GM18526 (cell line): ENCODE results near the gene MGST2.

ENCODE experiments used
- POLR2A ChIP-seq: IDR thresholded peaks from 3 replicates; pipeline ENCODE4 v1.6.1; 2011; ENCODE audit not compliant: insufficient read length; ENCODE audit errors: extremely low read depth

The MGST2 gene

DNA sequence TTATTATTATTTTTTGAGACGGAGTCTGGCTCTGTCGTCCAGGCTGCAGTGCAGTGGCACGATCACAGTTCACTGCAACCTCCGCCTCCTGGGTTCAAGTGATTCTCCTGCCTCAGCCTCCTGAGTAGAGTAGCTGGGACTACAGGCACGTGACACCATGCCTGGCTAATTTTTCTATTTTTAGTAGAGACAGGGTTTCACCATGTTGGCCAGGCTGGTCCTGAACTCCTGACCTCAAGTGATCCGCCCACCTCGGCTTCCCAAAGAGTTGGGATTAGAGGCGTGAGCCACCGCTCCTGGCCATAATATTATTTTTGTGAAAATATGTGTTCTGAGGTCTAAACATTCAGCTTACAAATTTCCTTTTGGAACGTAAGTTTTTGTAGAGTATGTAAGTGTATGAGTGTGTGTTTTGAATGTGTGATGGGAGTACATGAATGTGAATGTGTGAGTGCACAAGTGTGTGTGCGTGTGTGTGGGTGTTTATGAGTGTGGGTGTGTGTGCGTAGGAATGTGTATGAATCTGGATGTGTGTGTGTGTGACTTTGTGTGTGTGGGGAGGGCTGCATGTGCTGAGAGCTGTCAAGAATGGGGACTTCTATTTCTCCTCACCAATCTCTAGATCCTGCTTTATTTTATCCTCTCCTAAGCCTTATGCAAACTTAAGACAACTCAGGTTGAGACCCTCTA lies 5.7 kb upstream of the MGST2 start:
- no peak for TF ChIP-seq POLR2A

DNA sequence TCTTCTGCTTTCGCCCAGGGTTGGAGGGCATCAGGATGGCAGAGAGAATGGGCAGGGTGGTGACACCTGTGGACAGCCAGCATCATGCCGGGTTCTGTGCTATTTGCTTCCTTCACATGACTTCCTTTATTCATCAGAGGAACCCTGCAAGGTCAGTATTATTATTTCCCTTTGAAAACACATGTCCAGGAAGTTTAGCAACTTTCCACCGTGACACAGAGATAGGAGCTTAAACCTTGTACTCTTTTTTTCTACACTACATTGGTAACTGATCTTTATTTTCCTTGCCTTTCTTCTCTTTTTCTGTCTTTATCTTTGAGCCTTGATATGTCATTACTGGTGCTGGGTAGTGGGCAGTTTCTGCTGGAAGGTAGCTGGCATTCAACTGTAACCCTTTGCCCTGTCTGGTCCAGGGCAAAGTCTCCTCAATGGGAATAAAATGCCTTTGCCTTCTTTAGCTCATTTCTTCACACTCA lies 5.0 kb upstream of the MGST2 start:
- no peak for TF ChIP-seq POLR2A

DNA sequence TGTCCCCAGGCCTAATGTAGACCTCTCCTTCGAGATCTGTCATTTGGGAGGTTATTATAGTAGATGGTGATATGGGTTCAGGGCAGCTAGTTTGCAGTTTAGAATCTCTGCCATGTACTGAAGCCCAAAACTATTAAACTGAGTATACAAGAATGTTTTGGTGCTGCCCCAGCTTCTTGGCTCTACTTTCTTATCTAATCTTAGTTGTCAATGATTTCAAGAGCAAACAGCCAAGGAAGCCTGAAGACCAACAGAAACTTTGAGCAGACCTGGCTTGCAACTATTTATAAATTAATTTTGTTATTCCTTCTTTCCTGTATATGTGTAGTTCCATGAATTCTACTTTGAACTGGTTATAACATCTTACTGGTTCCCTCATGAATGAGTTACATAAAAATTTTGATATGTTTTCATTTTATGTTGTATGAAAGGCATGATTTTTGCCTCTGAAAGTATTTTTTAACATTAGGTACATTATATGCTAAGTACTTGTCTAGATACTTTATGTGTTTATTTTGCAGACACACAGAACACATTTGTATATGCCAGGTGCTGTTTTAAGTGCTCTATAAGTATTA lies 2.0 kb upstream of the MGST2 start:
- TF ChIP-seq POLR2A = no peak

DNA sequence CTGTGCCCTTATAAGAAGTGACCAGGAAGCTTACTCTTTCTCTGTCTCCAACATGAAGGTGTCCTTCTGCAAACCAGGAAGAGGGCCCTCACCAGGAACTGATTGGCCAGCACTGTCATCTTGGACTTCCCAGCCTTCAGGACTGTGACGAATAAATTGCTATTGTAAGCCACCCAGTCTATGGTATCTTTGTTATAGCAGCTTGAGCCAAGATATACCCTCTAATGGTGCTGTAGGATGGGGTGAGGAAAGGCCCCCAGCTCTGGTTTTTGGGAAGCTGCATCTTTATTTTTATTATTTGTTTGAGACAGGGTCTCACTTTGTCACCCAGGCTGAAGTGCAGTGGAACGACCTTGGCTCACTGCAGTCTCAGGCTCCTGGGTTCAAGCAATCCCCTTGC lies 1.2 kb upstream of the MGST2 start:
- TF ChIP-seq POLR2A = no peak

DNA sequence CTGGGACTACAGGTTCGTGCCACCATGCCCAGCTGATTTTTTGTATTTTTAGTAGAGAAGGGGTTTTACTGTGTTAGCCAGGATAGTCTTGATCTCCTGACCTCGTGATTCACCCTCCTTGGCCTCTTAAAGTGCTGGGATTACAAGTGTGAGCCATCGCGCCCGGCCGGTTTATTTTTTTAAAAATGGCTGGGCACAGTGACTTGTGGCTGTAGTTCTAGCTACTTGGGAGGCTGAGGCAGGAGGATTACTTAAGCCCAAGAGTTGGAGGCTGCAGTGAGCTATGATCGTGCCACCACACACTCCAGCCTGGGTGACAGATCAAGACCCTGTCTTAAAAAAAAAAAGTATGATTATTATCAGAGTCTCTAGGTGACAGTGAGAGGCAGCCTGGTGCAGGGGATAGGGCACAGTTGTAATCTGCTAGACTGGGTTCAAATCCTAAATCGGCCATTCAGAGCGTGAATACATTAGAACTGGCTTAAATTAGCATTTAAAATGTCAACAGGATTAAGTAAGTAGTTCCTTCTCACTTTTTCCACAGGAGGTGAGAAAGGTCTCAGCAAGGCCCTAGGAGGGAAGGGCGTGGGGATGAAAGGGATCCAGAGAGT lies 435 bp upstream of the MGST2 start:
- TF ChIP-seq POLR2A = no peak

DNA sequence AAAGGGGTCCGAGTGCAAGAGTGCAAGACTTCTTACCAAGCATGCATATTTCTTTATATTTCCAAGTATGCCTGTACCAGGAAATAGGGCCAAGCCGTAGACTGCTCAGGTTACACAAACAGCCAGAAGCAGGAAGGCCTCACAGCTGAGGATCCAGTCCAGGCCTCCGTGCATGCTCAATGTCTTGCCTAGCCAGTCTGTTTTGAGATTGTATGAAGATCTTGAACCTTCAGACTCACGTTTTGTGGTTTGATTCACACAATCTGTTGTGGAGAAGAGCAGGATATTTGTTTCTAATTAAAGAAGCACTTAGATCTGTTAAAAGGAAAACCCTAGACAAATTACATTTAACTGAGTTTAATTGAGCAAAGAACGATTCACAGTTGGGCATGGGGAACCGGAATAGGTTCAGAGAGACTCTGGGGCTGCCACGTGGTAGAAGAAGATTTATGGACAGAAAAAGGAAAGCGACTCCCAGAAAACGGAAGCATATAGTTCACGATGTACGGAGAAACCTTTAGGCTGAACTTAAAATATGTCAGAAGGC lies 1.2 kb downstream of the MGST2 start:
- TF ChIP-seq POLR2A = no peak

DNA sequence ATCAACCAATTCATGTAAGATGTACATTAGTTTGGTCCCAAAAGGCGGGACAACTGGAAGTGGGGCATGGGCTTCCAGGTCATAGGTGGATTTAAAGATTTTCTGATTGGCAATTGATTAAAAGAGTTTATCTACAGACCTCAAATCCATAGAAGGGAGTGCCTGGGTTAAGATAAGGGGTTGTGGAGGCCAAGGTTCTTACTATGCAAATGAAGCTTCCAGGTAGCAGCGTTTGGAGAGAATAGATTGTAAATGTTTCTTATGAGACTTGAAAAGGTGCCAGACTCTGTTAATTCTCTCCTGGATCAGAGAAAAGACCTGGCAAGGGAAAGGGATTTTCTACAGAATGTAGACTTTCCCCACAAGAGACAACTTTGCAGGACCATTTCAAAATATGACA lies 2.4 kb downstream of the MGST2 start:
- TF ChIP-seq POLR2A = no peak

DNA sequence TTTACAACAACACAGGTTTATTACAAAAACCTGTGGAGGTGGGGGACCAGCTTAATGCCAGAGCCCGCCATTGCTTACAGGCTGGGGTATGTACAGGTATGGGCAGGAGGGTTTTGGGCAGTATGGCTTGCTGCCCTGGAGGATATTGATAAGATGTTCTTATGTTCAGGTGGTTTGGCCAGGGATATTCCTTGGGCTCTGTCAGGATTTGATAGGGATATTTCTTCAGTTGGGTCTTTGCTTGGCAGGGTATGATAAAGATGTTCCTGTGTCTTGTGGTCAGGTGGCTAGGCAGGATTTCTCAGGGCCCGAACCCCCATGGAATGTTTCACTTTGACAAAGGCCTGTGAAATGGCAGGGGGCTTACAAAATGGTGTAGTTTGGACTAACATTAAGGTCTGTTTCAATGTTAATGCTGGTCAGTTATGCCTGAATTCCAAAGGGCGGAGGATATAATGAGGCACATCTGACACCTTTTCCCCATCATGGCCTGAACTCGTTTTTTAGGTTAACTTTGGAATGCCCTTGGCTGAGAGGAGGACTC lies 3.1 kb downstream of the MGST2 start:
- TF ChIP-seq POLR2A = no peak

DNA sequence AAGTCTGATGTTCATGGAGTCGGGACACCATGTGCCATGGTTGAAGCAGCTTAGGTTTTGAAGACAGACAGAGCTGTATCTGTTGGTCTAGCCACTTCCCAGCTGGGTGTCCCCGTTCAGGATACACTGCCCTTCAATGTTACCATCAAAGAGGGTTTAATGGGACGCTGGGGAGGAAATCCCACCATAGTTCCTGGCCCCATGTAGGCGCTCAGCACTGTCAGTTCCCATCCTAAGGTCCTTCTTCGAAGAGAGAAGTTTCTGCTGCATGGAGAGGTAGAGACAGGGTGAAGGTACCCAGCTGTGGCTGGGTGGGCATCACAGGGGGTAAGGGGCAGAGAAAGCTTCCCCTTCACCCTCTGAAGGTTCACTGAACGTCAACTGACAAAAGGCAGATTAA lies 3.7 kb downstream of the MGST2 start:
- TF ChIP-seq POLR2A = no peak

DNA sequence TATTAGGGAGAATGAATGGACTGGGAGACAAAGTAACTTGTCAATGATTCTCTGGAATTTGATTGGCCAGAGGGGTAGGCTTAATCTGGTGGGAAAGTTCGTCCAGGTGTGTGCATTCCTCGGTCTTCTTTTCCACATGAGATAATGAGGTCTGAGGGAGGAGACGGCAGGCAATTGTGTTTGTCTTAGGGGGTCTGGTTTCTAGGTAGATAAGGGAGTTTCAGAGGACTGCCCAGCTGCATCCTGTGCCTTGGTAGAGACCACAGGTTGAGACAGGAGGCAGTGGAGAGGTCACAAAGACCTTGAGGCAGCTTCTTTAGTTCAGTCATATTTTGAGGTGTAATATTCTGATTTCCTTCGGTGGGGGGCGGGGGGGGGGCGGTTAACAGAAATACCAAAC lies 4.3 kb downstream of the MGST2 start:
- TF ChIP-seq POLR2A = no peak

DNA sequence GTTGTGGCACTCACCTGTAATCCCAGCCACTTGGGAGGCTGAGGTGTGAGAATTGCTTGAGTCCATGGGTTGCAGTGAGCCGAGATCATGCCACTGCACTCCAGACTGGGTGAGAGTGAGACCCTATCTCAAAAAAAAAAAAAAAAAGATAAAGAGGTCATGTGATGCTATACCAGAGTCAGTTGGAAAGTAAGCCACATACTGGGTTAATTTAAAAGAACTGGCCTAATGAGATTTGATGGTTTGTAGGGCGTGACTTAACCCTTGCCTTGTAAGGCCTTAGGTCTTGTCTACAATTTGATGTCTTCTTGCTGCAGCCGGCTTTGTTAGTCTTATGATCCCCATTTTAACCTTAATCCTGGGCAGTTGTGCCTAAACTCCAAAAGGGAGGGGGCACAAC lies 5.2 kb downstream of the MGST2 start:
- TF ChIP-seq POLR2A = no peak

DNA sequence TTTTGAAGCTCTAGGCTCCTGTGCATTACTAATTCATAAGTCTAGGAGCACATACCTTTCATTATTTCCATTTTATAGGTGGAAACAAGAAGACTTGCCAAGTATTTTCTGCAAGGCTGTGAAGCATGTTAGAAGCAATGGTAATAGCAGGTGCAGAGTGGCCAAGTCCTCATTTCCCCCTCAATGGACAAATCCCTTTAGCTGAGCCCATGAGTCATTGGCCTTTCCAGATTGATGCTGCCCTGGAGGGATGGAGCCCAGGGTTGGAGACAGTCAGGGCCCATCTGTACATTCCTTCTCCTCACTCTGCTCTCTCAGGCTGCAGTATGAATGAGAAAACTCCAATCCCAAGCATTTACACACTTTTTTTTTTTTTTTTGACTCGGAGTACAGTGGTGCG lies 6.6 kb downstream of the MGST2 start:
- TF ChIP-seq POLR2A = no peak

DNA sequence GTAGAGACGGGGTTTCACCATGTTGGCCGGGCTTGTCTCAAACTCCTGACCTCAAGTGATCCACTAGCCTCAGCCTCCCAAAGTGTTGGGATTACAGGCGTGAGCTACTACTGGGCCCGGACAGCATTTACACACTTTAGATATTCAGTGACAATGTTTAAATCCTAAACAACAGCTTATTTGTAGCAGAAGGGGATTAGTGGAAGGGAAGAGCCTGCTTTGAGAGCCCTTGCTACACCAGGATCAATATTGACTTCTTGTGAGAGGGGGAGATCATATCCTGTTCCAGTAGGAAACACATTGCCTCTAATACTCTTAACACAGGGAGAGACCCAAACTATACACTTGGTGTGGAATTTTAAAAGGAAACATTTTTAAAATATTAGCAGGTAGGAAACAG lies 7.1 kb downstream of the MGST2 start:
- no peak for TF ChIP-seq POLR2A

DNA sequence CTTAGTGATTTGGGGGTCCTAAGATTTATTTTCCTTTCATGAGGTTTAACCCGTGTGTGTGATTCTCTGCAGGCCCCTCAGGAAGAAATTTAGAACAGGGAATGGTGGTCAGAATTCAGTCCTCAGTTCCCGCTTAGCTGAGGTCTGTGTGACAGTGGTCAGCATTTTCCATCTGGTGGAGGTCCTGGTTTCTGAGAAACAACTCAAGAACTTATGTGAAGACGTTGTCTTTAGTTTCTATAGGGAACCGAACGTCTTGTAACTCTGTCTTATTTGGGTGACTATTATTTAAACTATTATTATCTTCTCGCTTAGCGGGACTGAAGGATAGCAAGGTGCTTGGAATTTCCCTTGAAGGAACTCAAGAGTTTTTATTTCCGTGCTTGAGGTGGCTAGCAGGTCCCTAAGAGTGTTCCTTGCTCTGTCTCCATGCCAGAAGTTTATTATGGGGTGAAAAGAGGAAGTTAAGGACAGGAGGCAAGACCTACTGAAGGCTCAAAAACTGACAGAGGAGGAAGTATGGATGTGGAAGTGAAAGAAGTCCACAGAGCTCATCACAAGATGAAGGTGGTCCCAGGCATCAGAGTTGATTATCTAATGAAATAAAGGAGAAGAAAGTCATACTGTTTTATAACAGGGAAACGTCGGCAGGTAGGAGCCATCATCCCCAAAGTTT lies 9.4 kb downstream of the MGST2 start:
- no peak for TF ChIP-seq POLR2A

DNA sequence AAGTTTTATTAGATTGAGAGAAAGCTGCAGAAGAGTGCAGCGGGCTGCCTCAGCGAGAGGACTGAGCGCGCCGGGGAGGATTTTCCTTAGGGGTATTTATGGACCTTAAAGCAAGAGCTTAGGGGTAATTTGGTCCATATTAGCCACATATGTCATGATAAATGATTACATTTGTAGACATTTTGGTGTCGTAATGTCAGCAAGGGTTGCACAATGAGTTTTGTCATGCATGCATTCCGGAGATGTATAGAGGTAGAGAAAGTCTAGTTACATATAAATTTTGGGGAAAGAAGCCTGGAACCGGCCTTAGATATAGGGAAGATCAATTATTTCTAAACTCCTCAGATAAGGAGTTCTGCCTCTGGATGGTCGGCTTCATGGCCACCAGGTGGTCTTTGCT lies 10.0 kb downstream of the MGST2 start:
- no peak for TF ChIP-seq POLR2A
